Measurements from ENCODE around the gene DIAPH3. TPM values are rescaled to one million over a fixed set of nuclear protein-coding genes. Genes with fewer than 3 reads are reported as not detected.
"Not testable (repeated sequence)": the region's sequence is repeated elsewhere in the genome, so short reads cannot be mapped to it uniquely, and the experiment has no call there.

DIAPH3 gene
- polyA plus RNA-seq, 3 donors = 0.04 to 0.09 TPM; not detected in 1

GRCh38 chr13:60210510-60211330 lies 47.0 kb upstream of the DIAPH3 start:
- no peaks in the 10 kb centered on the region for H3K4me1 Mint-ChIP-seq
- H3K36me3 Mint-ChIP-seq = no peaks in the 10 kb centered on the region
- no peak overlapping the region for H3K9ac ChIP-seq (ENCODE audit: insufficient read depth, low read length, poor library complexity, severe bottlenecking)

GRCh38 chr13:60205499-60205898 lies 41.8 kb upstream of the DIAPH3 start:
- H3K4me3 Mint-ChIP-seq; H3K27me3 ChIP-seq (ENCODE audit: control insufficient read depth in 2 of 2, insufficient read depth in 2 of 2, low read length in 2 of 2); H3K4me2 ChIP-seq (replicated peaks; ENCODE audit: extremely low read depth, low read length, poor library complexity, severe bottlenecking); H3K27ac ChIP-seq (ENCODE audit: low read depth in 1 of 2, low read length in 2 of 2); H3K79me2 ChIP-seq (ENCODE audit: insufficient read depth, low read length); H3K36me3 ChIP-seq (replicated peaks in 1 of 2; ENCODE audit: control insufficient read depth in 1 of 2, insufficient read depth in 2 of 2, low read length in 2 of 2); H3K27ac Mint-ChIP-seq; intact Hi-C loops (cut with micrococcal nuclease); H3K4me1 ChIP-seq (ENCODE audit: control insufficient read depth in 1 of 2, insufficient read depth in 2 of 2, low read length in 2 of 2); H3K9me3 ChIP-seq (replicated peaks in 1 of 2; ENCODE audit: control insufficient read depth in 1 of 2, insufficient read depth in 1 of 2, low read length in 2 of 2); H3K4me1 Mint-ChIP-seq; H2AFZ ChIP-seq (ENCODE audit: insufficient read depth, low read depth, low read length, poor library complexity, severe bottlenecking); H4K20me1 ChIP-seq (ENCODE audit: insufficient read depth, low read length); H3K9ac ChIP-seq (ENCODE audit: insufficient read depth, low read length, poor library complexity, severe bottlenecking); H3K9me3 Mint-ChIP-seq; H3K27me3 Mint-ChIP-seq (ENCODE audit: low read depth in 3 of 3); DNase-seq; H3K4me3 ChIP-seq (replicated peaks in 1 of 3; ENCODE audit: low read depth in 2 of 3, low read length in 3 of 3); H3K36me3 Mint-ChIP-seq: not testable (repeated sequence)
- whole genome bisulfite sequencing (ENCODE audit: insufficient coverage) = 100% methylated on average over 2 of the region's 10 CpGs

More at GRCh38 chr13:60210510-60211330, 47.0 kb upstream of the DIAPH3 start:
- WGBS (ENCODE audit: insufficient coverage) = no CpG with 5 or more reads among the region's 4 CpGs
- Histone ChIP-seq H3K27me3 (ENCODE audit: control insufficient read depth in 2 of 2, insufficient read depth in 2 of 2, low read length in 2 of 2) (no peaks in the 10 kb centered on the region), H3K9me3 (replicated peaks in 1 of 2; ENCODE audit: control insufficient read depth in 1 of 2, insufficient read depth in 1 of 2, low read length in 2 of 2) (no peaks in the 10 kb centered on the region), H3K4me3 (replicated peaks in 1 of 3; ENCODE audit: low read depth in 2 of 3, low read length in 3 of 3) (no peak overlapping the region), H3K36me3 (replicated peaks in 1 of 2; ENCODE audit: control insufficient read depth in 1 of 2, insufficient read depth in 2 of 2, low read length in 2 of 2) (no peaks in the 10 kb centered on the region), H3K4me1 (ENCODE audit: control insufficient read depth in 1 of 2, insufficient read depth in 2 of 2, low read length in 2 of 2) (no peaks in the 10 kb centered on the region), H3K79me2 (ENCODE audit: insufficient read depth, low read length) (no peaks in the 10 kb centered on the region), H3K27ac (ENCODE audit: low read depth in 1 of 2, low read length in 2 of 2) (no peak overlapping the region), H4K20me1 (ENCODE audit: insufficient read depth, low read length) (no peaks in the 10 kb centered on the region), H2AFZ (ENCODE audit: insufficient read depth, low read depth, low read length, poor library complexity, severe bottlenecking) (no peak overlapping the region), H3K4me2 (replicated peaks; ENCODE audit: extremely low read depth, low read length, poor library complexity, severe bottlenecking) (no peak overlapping the region)
- DNase-seq = no peak
- intact Hi-C loops (cut with micrococcal nuclease) = no loop called here
- TF ChIP-seq CTCF (IDR thresholded peaks at IDR 0.05) = no peak
- H3K27ac Mint-ChIP-seq = no peak overlapping the region
- H3K4me3 Mint-ChIP-seq = no peak overlapping the region
- H3K27me3 Mint-ChIP-seq (ENCODE audit: low read depth in 3 of 3) = peaks cover 2 to 8% (median 4%) of the 10 kb centered on the region in 3 donors
- peaks cover 0 to 2% (median 0%) of the 10 kb centered on the region in 7 donors for H3K9me3 Mint-ChIP-seq

Data from CD14-positive monocyte (primary cell).